Right kidney (tissue), 1 donor: ENCODE measurements around the gene STOML2.

Experiments
- DNase-seq: peaks from one replicate; pipeline ENCODE4 v3.0.0-alpha.2; 2016

STOML2 gene

GRCh38 chr9:35108946-35109575, 6.1 kb upstream of the STOML2 start:
- no peak for DNase-seq

GRCh38 chr9:35108461-35108860, 5.5 kb upstream of the STOML2 start:
- DNase-seq, result no peak

- no peak for DNase-seq
These were observed 4.7 kb upstream of the STOML2 start for GRCh38 chr9:35107297-35108290.

GRCh38 chr9:35106343-35106730, 3.4 kb upstream of the STOML2 start:
- DNase-seq, result no peak

- DNase-seq, result no peak
These were observed 2.8 kb upstream of the STOML2 start for GRCh38 chr9:35105571-35106342.

GRCh38 chr9:35105126-35105525, 2.2 kb upstream of the STOML2 start:
- DNase-seq, result no peak

GRCh38 chr9:35104586-35104985, 1.7 kb upstream of the STOML2 start:
- no peak for DNase-seq

GRCh38 chr9:35103660-35104191, 795 bp upstream of the STOML2 start:
- no peak for DNase-seq

GRCh38 chr9:35102465-35102768, 514 bp downstream of the STOML2 start:
- no peak for DNase-seq

- no peak for DNase-seq
These were observed 5.4 kb downstream of the STOML2 start for GRCh38 chr9:35097573-35097972.

GRCh38 chr9:35096035-35096849, 6.7 kb downstream of the STOML2 start, which contains the start of gene PIGO:
TSS of gene PIGO (minus strand) at chr9:35096591. CDS start at chr9:35095565, 1,026 bp downstream.
- DNase-seq, result peak; percentile 95

GRCh38 chr9:35091536-35091935, 11.4 kb downstream of the STOML2 start:
- DNase-seq, result no peak

GRCh38 chr9:35089434-35089833, 13.5 kb downstream of the STOML2 start:
- no peak for DNase-seq

GRCh38 chr9:35085078-35085477, 17.9 kb downstream of the STOML2 start:
- no peak for DNase-seq

GRCh38 chr9:35079426-35080341, 23.2 kb downstream of the STOML2 start, which contains the start of gene FANCG:
TSS of gene FANCG (minus strand) at chr9:35079942. CDS start at chr9:35079524, 418 bp downstream.
- peak; percentile 99 for DNase-seq

GRCh38 chr9:35079041-35079425, 23.9 kb downstream of the STOML2 start:
- DNase-seq, result no peak

- no peak for DNase-seq
These were observed 24.9 kb downstream of the STOML2 start for GRCh38 chr9:35078066-35078465.

- DNase-seq, result no peak
These were observed 26.1 kb downstream of the STOML2 start for GRCh38 chr9:35076848-35077247.

- DNase-seq, result no peak
These were observed 27.6 kb downstream of the STOML2 start for GRCh38 chr9:35075358-35075757.

GRCh38 chr9:35074791-35075190, 28.1 kb downstream of the STOML2 start:
- DNase-seq, result no peak

GRCh38 chr9:35074141-35074540, 28.8 kb downstream of the STOML2 start:
- no peak for DNase-seq
